PC-9 (cell line): ENCODE measurements around the gene EVPL. TPM values are rescaled to one million over a fixed set of nuclear protein-coding genes. Genes with fewer than 3 reads are reported as not detected.
"Not testable (repeated sequence)": the region's sequence is repeated elsewhere in the genome, so short reads cannot be mapped to it uniquely, and the experiment has no call there.

Source experiments
- BruUV-seq: library from RNA; stranded (reverse); fragments of 400-500 nt; replicated peaks from 2 replicates; lab custom pipeline; 2021; lab: Mats Ljungman, UMichigan
- CTCF ChIA-PET: fragments of 300-600 bp; sonication (Branson Sonifier 250); formaldehyde crosslinking; loops from one replicate; lab custom pipeline; 2022; ENCODE audit warnings: antibody characterized with exemption; lab: Charles Lee
- POLR2A ChIA-PET: fragments of 300-600 bp; sonication (Branson Sonifier 250); formaldehyde crosslinking; loops from one replicate; lab custom pipeline; 2022; ENCODE audit warnings: antibody characterized with exemption; ENCODE audit not compliant: unreplicated experiment; lab: Charles Lee
- DNase-seq, 2 experiments: peaks; one replicate each; pipeline versions ENCODE4 v3.0.0 to v3.0.0-alpha.2; 2015 to 2022; ENCODE audit warnings: mixed read lengths in 1 of 2
- H2AFZ ChIP-seq: fragments of 200-600 bp; sonication (generic); 2 replicates; pipeline ENCODE4 v1.8.1; 2017; ENCODE audit warnings: antibody characterized with exemption
- H3F3A ChIP-seq: fragments of 200-600 bp; sonication (generic); 2 replicates; pipeline ENCODE4 v1.8.1; 2017; ENCODE audit warnings: antibody characterized with exemption, mild to moderate bottlenecking, low read depth; ENCODE audit not compliant: insufficient read depth
- H3K27ac ChIP-seq: fragments of 200-600 bp; sonication (generic); 2 replicates; pipeline ENCODE4 v1.6.1; 2016; ENCODE audit warnings: mixed run types
- H3K27me3 ChIP-seq: fragments of 200-600 bp; sonication (generic); 2 replicates; pipeline ENCODE4 v1.6.1; 2016; ENCODE audit warnings: low read depth, mixed run types; ENCODE audit not compliant: insufficient read depth
- H3K36me3 ChIP-seq: fragments of 200-600 bp; sonication (generic); 2 replicates; pipeline ENCODE4 v1.6.1; 2016; ENCODE audit warnings: low read depth, mixed run types
- H3K4me1 ChIP-seq: fragments of 200-600 bp; sonication (generic); replicated peaks from 2 replicates; pipeline ENCODE4 v1.6.1; 2016; ENCODE audit warnings: mixed run types; ENCODE audit not compliant: insufficient read depth
- H3K4me2 ChIP-seq: fragments of 200-600 bp; sonication (generic); 2 replicates; pipeline ENCODE4 v1.6.1; 2017; ENCODE audit warnings: mixed run types
- H3K4me3 ChIP-seq: fragments of 200-600 bp; sonication (generic); 2 replicates; pipeline ENCODE4 v1.6.1; 2016; ENCODE audit warnings: mixed run types
- H3K79me2 ChIP-seq: fragments of 200-600 bp; sonication (generic); 2 replicates; pipeline ENCODE4 v1.6.1; 2017; ENCODE audit warnings: low read depth, mixed run types
- H3K9me2 ChIP-seq: fragments of 200-600 bp; sonication (generic); 2 replicates; pipeline ENCODE4 v1.8.1; 2017; ENCODE audit warnings: mild to moderate bottlenecking; ENCODE audit not compliant: insufficient read depth
- H3K9me3 ChIP-seq: fragments of 200-600 bp; sonication (generic); 2 replicates; pipeline ENCODE4 v1.8.1; 2016; ENCODE audit warnings: low read depth; ENCODE audit not compliant: insufficient read depth
- H4K20me1 ChIP-seq: fragments of 200-600 bp; sonication (generic); 2 replicates; pipeline ENCODE4 v1.8.1; 2017; ENCODE audit not compliant: insufficient read depth
- EZH2 ChIP-seq: fragments of 200-600 bp; sonication (generic); IDR thresholded peaks from 2 replicates; pipeline ENCODE4 v1.8.0; 2017; ENCODE audit warnings: antibody characterized with exemption, low read depth
- intact Hi-C: fragments of 100-400 bp; cut with micrococcal nuclease; formaldehyde crosslinking; loops from one replicate; pipeline ENCODE4 v1.10.0; 2022; ENCODE audit not compliant: unreplicated experiment
- total RNA-seq: library from RNA; stranded (reverse); gene quantifications from 2 replicates; pipeline ENCODE4 v1.2.3, GENCODE V29; 2021
- TF ChIP-seq, protein P1 (sequence below): fragments of 200-600 bp; sonication (generic); conservative IDR thresholded peaks from 2 replicates; pipeline ENCODE4 v1.6.1; 2017; ENCODE audit warnings: mixed run types, antibody characterized with exemption, mild to moderate bottlenecking, moderate library complexity

The EVPL gene
- total RNA-seq, 1 experiment from 2014 or later: 60.8 TPM

- peak overlapping the region; percentile 26; the same call in 1 of the 2 replicates for H3K4me2 ChIP-seq
- TF ChIP-seq, protein P1, sequence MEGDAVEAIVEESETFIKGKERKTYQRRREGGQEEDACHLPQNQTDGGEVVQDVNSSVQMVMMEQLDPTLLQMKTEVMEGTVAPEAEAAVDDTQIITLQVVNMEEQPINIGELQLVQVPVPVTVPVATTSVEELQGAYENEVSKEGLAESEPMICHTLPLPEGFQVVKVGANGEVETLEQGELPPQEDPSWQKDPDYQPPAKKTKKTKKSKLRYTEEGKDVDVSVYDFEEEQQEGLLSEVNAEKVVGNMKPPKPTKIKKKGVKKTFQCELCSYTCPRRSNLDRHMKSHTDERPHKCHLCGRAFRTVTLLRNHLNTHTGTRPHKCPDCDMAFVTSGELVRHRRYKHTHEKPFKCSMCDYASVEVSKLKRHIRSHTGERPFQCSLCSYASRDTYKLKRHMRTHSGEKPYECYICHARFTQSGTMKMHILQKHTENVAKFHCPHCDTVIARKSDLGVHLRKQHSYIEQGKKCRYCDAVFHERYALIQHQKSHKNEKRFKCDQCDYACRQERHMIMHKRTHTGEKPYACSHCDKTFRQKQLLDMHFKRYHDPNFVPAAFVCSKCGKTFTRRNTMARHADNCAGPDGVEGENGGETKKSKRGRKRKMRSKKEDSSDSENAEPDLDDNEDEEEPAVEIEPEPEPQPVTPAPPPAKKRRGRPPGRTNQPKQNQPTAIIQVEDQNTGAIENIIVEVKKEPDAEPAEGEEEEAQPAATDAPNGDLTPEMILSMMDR: no peak
- no peak for TF ChIP-seq EZH2
- intact Hi-C loops: no loop called here
- no peaks in the 10 kb centered on the region for H3K27me3 ChIP-seq
- no TSS peak for BruUV-seq
- peaks cover 13% of the 10 kb centered on the region for H3K79me2 ChIP-seq
- H3K4me3 ChIP-seq: no peak overlapping the region
- ChIA-PET POLR2A (interaction anchor here (0.7 kb wide), 1 partner anchor 29 kb away, joined by 6 read pairs; no protein-coding TSS in a partner anchor), CTCF (interaction anchor here (0.7 kb wide), 1 partner anchor 11 kb away, joined by 3 read pairs; no protein-coding TSS in a partner anchor)
- H3K9me2 ChIP-seq: no peaks in the 10 kb centered on the region
- DNase-seq: peak in 1 of 2 experiments; percentile 51
- H3F3A ChIP-seq: peaks cover 19% of the 10 kb centered on the region
- H2AFZ ChIP-seq: no peak overlapping the region
- H4K20me1 ChIP-seq: no peaks in the 10 kb centered on the region
- peak overlapping the region; percentile 56 for H3K27ac ChIP-seq
- peaks cover 10% of the 10 kb centered on the region for H3K4me1 ChIP-seq
- 0 out of 2 replicates have a peak, but pooled peaks cover 4% of the 10 kb centered on the region for H3K36me3 ChIP-seq
- H3K9me3 ChIP-seq: no peaks in the 10 kb centered on the region
Observed at GRCh38 chr17:75970011-75970523, 57.0 kb downstream of the EVPL start.

- H3K79me2 ChIP-seq, H3K4me2 ChIP-seq, H3K27ac ChIP-seq, H4K20me1 ChIP-seq, intact Hi-C loops, H3K36me3 ChIP-seq, H3K9me2 ChIP-seq, H3K4me1 ChIP-seq, DNase-seq, H3K9me3 ChIP-seq, H3K27me3 ChIP-seq, BruUV-seq, H2AFZ ChIP-seq, H3K4me3 ChIP-seq: not testable (repeated sequence)
- CTCF ChIA-PET: interaction anchor here (0.7 kb wide), 1 partner anchor 457 kb away, joined by 3 read pairs; no protein-coding TSS in a partner anchor
- POLR2A ChIA-PET: interaction anchor here (0.6 kb wide), 1 partner anchor 194 kb away, joined by 3 read pairs; no protein-coding TSS in a partner anchor
- peaks cover 27% of the 10 kb centered on the region for H3F3A ChIP-seq
Observed at GRCh38 chr17:75969044-75969443, 58.1 kb downstream of the EVPL start.

- Histone ChIP-seq H3K36me3 (0 out of 2 replicates have a peak, but pooled peaks cover 5% of the 10 kb centered on the region), H3K4me3 (no peak overlapping the region), H3K27ac (no peak overlapping the region), H2AFZ (no peak overlapping the region), H3F3A (peaks cover 16% of the 10 kb centered on the region; the same call in 1 of the 2 replicates), H4K20me1 (peaks cover 11% of the 10 kb centered on the region; the same call in 1 of the 2 replicates), H3K9me3 (no peaks in the 10 kb centered on the region), H3K27me3 (no peaks in the 10 kb centered on the region), H3K4me1 (peaks cover 8% of the 10 kb centered on the region), H3K79me2 (peaks cover 3% of the 10 kb centered on the region; the same call in 1 of the 2 replicates), H3K4me2 (no peak overlapping the region), H3K9me2 (no peaks in the 10 kb centered on the region)
- ChIA-PET POLR2A (interaction anchor here (0.7 kb wide), 1 partner anchor 13 kb away, joined by 3 read pairs; no protein-coding TSS in a partner anchor), CTCF (interaction anchor here (0.7 to 0.9 kb wide), 2 partner anchors 13 to 14 kb away, joined by 3 to 9 read pairs; partner anchors contain the start of genes ACOX1 and TEN1)
- intact Hi-C loops: no loop called here
- DNase-seq: no peak
- BruUV-seq: no TSS peak
- TF ChIP-seq, protein P1: no peak
- TF ChIP-seq EZH2: no peak
Observed at GRCh38 chr17:75965468-75965867, 61.6 kb downstream of the EVPL start.
